SKM-1 (cell line): ENCODE data around the gene KIF19.
"Not testable (repeated sequence)": the region's sequence is repeated elsewhere in the genome, so short reads cannot be mapped to it uniquely, and the experiment has no call there.

Experiments
- DNase-seq: peaks from one replicate; lab custom pipeline; 2025; ENCODE audit not compliant: unreplicated experiment; lab: John Stamatoyannopoulos, UW

Gene KIF19

GRCh38 chr17:74325743-74326379, at the start of gene KIF19:
TSS of gene KIF19 (plus strand) at chr17:74326226. CDS start at chr17:74326350, 124 bp downstream.
- DNase-seq, result no peak

GRCh38 chr17:74276541-74277009, 49.5 kb upstream of the KIF19 start:
- DNase-seq, result peak; percentile 8

GRCh38 chr17:74277935-74278334, 48.1 kb upstream of the KIF19 start:
- DNase-seq, result no peak

- not testable (repeated sequence) for DNase-seq
These were observed 46.4 kb upstream of the KIF19 start for GRCh38 chr17:74279617-74280016.

GRCh38 chr17:74280093-74280513, 45.9 kb upstream of the KIF19 start:
- DNase-seq, result no peak

- no peak for DNase-seq
These were observed 44.2 kb upstream of the KIF19 start for GRCh38 chr17:74281799-74282198.

GRCh38 chr17:74282274-74282586, 43.8 kb upstream of the KIF19 start:
- DNase-seq, result not testable (repeated sequence)

GRCh38 chr17:74282587-74283370, 43.2 kb upstream of the KIF19 start:
- no peak for DNase-seq

GRCh38 chr17:74283371-74283673, 42.7 kb upstream of the KIF19 start:
- DNase-seq, result no peak

GRCh38 chr17:74287031-74287602, 38.9 kb upstream of the KIF19 start:
- DNase-seq, result no peak

- no peak for DNase-seq
These were observed 37.2 kb upstream of the KIF19 start for GRCh38 chr17:74288785-74289184.

- no peak for DNase-seq
These were observed 36.3 kb upstream of the KIF19 start for GRCh38 chr17:74289688-74290087.

- DNase-seq, result no peak
These were observed 35.7 kb upstream of the KIF19 start for GRCh38 chr17:74290340-74290739.

GRCh38 chr17:74292495-74292894, 33.5 kb upstream of the KIF19 start:
- DNase-seq, result no peak

GRCh38 chr17:74295625-74296547, 30.1 kb upstream of the KIF19 start:
- DNase-seq, result no peak

- peak; percentile 31 for DNase-seq
These were observed 29.5 kb upstream of the KIF19 start for GRCh38 chr17:74296548-74296936.

- DNase-seq, result no peak
These were observed 28.1 kb upstream of the KIF19 start for GRCh38 chr17:74297941-74298340.

GRCh38 chr17:74298778-74299177, 27.2 kb upstream of the KIF19 start:
- DNase-seq, result no peak

GRCh38 chr17:74299226-74300009, 26.6 kb upstream of the KIF19 start:
- DNase-seq, result no peak

- no peak for DNase-seq
These were observed 22.7 kb upstream of the KIF19 start for GRCh38 chr17:74303305-74303704.

- no peak for DNase-seq
These were observed 21.8 kb upstream of the KIF19 start for GRCh38 chr17:74304184-74304583.
